GM19438 (cell line): ENCODE results near the gene SCRN3.

Source experiments
- ATAC-seq: cut with Tn5 transposase; IDR thresholded peaks from one replicate; pipeline ENCODE4 v1.9.1; 2021; ENCODE audit warnings: low read depth; ENCODE audit not compliant: unreplicated experiment

The SCRN3 gene

DNA sequence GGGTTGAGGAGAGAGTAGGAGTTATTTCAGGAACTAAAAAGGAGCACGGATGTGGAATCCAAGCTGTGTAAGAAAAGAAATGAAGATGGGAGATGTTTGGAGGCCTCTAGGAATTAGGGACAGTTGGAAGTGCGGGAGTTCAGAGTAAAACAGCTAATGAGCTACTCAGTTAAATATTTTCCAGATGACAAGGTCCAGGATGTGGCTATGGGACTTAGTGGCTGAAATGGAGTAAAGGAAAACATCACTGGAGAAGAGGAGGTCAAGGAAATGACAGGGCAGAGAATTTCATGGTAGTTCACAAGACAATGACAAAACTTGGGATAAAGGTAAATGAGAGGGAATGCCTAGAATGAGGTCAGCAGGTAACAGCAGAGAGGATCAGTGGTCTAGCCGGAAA, 78.3 kb downstream of the SCRN3 start:
- ATAC-seq: no peak

DNA sequence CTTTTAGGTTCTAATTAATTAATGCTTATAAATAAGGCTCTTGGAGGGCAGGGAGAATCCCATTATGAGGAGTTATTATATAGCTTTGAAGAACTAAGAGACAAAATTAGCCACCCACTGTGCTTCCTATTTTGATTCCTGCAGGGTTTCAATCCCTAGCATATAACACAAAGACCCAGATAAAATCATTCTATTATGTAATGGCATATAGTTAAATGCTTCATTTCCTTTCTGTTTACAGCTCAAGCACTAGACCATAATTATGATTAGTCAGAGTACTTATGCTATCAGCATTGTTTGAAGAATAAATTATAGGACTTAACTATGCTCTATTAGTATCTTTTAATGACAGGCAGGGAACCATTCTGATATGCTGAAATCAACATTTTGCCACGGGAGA, 82.2 kb downstream of the SCRN3 start:
- ATAC-seq: no peak
